ENCODE measurements around the gene ACTG1.

Gene ACTG1

DNA sequence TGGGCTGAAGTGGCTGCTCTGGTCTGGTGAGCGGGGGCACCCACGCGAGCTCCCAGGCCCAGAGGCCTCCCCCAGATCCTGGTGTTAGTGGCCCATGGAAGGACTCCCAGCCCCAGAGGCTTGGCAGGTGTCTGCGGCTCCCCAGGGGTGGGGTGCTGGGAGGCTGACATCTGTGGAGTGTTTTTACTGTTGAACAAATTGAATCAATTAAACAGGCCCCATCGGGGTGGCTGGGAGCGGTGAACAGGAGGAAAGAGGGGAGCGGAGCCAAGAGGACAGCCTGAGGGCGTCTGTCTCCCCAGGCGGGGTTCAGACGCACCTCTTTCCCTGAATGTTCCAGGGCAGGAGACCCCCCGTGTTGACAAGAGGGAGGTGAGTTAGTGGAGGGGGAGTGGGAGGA lies 29.9 kb downstream of the ACTG1 start:
- no peak for DNase-seq (ENCODE audit: low spot score)
- H3K27me3 Mint-ChIP-seq (ENCODE audit: low read depth): peaks cover 30% of the 10 kb centered on the region
- no peaks in the 10 kb centered on the region for H3K9me3 Mint-ChIP-seq
- H3K27ac Mint-ChIP-seq: no peak overlapping the region
- no peaks in the 10 kb centered on the region for H3K36me3 Mint-ChIP-seq (ENCODE audit: low read depth)
- peaks cover 8% of the 10 kb centered on the region for H3K4me1 Mint-ChIP-seq (ENCODE audit: low read depth)
- peak overlapping the region; percentile 51 for H3K4me3 Mint-ChIP-seq

DNA sequence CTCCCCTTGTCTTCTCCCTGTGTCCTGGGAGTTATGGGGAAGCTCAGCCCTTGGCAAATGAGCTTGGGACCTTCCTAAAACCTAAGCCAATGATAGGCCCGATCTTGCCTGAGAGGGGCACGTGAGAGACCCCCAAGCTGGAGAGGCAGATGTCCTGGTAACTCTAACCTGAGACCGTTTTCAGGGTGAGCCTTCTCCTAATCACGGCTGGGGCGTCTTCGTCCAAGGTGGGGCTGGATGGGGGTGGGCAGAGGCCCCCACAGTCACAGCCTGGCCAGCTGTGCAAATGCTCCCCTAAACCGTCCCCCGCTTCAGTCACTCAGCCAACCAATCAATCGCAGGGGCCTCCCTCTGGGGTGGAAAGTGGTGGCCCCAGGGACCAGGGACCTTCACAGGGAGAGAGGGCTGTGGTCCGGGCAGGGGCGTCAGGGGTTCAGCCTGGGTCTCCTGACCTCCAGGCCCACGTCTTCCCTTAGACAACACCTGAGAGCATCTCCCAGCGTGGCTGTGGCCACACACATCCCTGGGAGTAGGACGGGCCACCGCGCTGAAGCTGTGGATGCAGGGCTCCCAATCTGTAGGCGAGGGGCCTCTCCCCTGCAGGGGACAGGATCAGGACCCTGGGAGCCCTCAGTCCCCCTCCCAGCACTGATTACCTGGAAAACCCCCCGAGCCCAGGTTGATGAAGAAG lies 30.6 kb downstream of the ACTG1 start:
- H3K9me3 Mint-ChIP-seq: no peaks in the 10 kb centered on the region
- H3K27ac Mint-ChIP-seq: no peak overlapping the region
- DNase-seq (ENCODE audit: low spot score): no peak
- peaks cover 8% of the 10 kb centered on the region for H3K4me1 Mint-ChIP-seq (ENCODE audit: low read depth)
- peaks cover 30% of the 10 kb centered on the region for H3K27me3 Mint-ChIP-seq (ENCODE audit: low read depth)
- H3K36me3 Mint-ChIP-seq (ENCODE audit: low read depth): no peaks in the 10 kb centered on the region
- peak overlapping the region; percentile 64 for H3K4me3 Mint-ChIP-seq

DNA sequence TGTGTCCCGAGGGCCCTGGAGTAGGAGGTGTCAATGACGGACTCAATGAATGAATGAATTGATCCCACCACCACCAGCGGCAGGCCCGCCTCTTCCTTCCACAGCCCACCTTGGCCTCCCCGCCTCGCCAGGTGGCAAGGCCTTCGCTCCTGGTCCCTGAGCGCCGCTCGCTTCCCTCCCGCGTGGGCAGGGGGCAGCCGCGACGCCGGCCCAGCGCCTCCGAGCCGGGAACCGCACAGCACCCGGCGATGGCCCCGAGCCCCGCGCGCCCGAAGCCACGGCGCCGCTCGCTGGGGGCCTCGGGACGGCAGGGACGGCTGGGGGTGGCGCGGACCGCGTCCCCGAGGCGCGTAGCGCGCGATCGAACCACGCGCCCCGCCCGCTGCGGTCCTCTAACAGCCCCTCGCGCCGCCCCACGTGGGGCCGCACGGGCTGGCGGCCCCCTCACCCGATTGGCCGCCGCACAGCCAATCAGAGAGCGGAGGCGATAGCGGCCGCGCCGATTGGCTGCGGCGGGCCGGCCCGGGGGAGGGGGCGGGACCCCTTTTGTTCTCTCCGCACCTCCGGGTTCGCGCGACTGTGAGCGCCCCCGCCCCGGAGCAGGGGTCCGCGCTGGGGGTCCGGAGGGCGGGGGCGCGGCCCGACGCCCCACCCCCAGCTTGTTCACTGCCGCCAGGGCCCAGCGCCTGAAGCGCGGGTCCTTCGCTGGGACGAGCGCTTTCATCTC lies 31.4 kb downstream of the ACTG1 start:
- Mint-ChIP-seq H3K4me1 (ENCODE audit: low read depth) (peaks cover 6% of the 10 kb centered on the region), H3K27me3 (ENCODE audit: low read depth) (peaks cover 30% of the 10 kb centered on the region), H3K4me3 (peak overlapping the region; percentile 64), H3K27ac (no peak overlapping the region), H3K9me3 (no peaks in the 10 kb centered on the region), H3K36me3 (ENCODE audit: low read depth) (no peaks in the 10 kb centered on the region)
- DNase-seq (ENCODE audit: low spot score): peak; percentile 57

DNA sequence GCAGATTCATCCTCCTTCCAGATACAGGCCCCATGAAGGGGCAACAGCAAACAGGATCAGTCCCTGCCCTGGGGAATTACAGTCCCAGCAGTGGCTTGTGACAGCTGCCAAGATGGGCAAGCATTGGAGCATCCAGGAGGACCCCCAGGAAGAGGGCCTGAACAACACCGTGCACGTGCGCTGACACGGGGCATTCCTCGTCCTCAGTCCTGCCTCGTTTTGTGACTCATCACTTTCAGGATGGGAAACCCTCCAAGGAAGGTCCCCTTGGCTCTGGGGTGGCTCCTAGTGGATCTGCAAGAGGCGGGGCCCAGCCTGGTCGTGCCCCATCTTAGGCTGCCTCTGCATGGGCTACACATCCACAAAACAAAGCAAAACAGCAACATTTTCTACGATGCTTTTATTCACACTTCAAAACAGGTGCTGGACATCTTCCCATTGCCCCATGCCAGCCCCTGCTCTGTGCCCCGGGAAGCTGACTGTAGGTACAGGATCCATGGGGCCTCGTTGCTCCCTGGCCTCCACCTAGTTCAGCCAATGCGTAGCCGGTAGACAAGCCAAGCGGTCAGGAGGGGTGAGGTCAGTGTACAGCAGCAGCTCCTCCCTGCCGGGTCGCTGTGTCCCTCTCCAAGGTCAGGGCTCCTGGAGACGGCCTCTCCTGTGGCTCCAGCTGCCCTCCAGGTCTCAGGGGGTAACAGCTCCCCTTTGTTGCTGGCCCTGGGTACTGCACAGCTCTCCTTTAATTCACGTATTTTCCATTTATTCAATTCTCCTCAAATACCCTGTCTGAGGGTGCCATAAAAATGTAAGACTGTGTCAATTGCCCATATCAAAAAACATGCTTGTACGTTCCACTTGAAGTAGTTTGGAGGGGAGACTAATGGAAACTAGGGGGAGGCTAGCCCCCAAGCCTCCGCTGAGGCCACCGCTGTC lies 32.2 kb downstream of the ACTG1 start:
- H3K4me1 Mint-ChIP-seq (ENCODE audit: low read depth): peaks cover 2% of the 10 kb centered on the region
- no peaks in the 10 kb centered on the region for H3K36me3 Mint-ChIP-seq (ENCODE audit: low read depth)
- H3K27me3 Mint-ChIP-seq (ENCODE audit: low read depth): peaks cover 30% of the 10 kb centered on the region
- no peak for DNase-seq (ENCODE audit: low spot score)
- no peak overlapping the region for H3K27ac Mint-ChIP-seq
- no peaks in the 10 kb centered on the region for H3K9me3 Mint-ChIP-seq
- H3K4me3 Mint-ChIP-seq: no peak overlapping the region

DNA sequence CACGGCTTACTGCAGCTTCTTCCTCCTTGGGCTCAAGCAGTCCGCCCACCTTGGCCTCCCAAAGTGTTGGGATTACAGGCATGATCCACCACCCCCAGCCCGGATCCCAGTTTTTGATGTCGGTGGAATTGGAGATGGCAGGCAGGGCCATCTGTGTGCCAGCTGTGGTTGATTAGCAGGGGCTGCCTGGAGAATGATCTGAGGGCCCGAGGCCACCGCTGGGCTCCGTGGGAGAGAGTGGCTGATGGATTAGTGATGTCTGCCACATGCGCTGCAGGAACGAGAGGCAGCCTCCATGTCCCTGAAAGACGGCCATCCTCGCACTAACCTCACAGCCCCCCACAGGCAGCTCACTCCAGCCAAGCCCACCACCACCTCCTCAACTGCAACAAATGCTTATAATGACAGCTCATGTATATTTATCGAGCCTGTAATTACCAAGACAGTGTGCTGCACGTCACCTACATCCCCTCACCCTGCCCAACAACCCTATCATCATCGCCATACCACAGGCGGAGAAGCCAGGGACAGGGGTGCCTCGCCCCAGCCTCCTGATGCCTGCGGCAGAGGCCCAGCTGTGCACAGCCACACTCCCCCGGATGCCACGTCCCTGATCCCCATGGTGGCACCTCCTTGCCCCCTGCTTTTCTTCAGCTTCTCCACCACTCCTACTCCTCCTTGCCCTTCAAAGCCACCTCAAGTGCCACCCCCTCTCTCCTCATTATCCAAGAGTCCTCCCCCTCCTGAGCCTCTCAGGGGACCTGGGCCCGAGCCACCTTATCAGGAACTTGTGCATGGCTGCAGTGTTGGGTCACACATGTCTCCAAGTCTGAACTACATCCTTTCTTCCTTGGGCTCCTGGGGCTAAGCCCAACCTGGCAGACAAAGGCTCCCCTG lies 33.2 kb downstream of the ACTG1 start:
- H3K9me3 Mint-ChIP-seq: no peaks in the 10 kb centered on the region
- no peak for DNase-seq (ENCODE audit: low spot score)
- H3K36me3 Mint-ChIP-seq (ENCODE audit: low read depth): no peaks in the 10 kb centered on the region
- no peak overlapping the region for H3K27ac Mint-ChIP-seq
- H3K4me1 Mint-ChIP-seq (ENCODE audit: low read depth): peaks cover 2% of the 10 kb centered on the region
- H3K4me3 Mint-ChIP-seq: no peak overlapping the region
- H3K27me3 Mint-ChIP-seq (ENCODE audit: low read depth): peaks cover 30% of the 10 kb centered on the region

DNA sequence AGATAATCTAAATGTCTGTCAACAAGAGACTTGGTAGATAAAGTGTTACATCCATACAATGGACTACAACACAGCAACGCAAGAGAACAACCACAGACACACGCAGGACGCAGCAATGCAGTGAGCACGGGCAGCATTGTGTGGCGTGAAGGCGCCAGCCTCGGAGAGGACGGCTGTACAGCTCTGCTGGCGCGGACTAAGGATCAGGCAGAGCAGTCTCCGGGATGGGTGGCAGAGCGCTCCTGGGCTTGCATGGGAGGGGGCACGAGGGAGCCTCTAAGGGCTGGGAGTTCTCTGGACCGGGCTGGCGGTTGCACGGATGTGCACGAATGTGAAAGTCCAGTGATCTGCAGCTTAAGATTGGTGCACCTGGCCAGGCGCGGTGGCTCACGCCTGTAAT lies 34.5 kb downstream of the ACTG1 start:
- peaks cover 2% of the 10 kb centered on the region for H3K4me1 Mint-ChIP-seq (ENCODE audit: low read depth)
- H3K9me3 Mint-ChIP-seq: no peaks in the 10 kb centered on the region
- no peaks in the 10 kb centered on the region for H3K36me3 Mint-ChIP-seq (ENCODE audit: low read depth)
- peaks cover 30% of the 10 kb centered on the region for H3K27me3 Mint-ChIP-seq (ENCODE audit: low read depth)
- no peak for DNase-seq (ENCODE audit: low spot score)
- H3K4me3 Mint-ChIP-seq: no peak overlapping the region
- H3K27ac Mint-ChIP-seq: no peak overlapping the region

DNA sequence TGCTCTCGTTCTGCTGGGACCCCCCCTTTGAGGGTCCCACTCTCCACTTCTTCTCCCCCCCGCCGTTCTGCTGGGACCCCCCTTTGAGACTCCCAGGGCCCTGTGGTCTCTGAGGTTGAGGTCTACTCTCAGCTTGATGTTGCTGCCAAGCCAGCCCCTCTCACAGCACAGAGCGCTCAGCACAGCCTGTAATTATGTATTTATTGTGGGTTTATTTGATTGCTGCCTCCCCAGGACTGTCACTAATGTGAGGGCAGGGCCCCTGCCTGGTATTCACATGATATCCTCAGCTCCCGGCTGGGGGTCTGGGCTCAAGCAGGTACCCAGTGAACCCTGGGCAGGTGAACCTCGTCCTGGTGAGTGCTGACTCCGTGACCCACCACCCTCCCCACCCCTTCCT lies 35.4 kb downstream of the ACTG1 start:
- no peaks in the 10 kb centered on the region for H3K36me3 Mint-ChIP-seq (ENCODE audit: low read depth)
- H3K4me3 Mint-ChIP-seq: no peak overlapping the region
- no peak overlapping the region for H3K27ac Mint-ChIP-seq
- no peaks in the 10 kb centered on the region for H3K4me1 Mint-ChIP-seq (ENCODE audit: low read depth)
- H3K27me3 Mint-ChIP-seq (ENCODE audit: low read depth): peaks cover 20% of the 10 kb centered on the region
- DNase-seq (ENCODE audit: low spot score): no peak
- no peaks in the 10 kb centered on the region for H3K9me3 Mint-ChIP-seq

DNA sequence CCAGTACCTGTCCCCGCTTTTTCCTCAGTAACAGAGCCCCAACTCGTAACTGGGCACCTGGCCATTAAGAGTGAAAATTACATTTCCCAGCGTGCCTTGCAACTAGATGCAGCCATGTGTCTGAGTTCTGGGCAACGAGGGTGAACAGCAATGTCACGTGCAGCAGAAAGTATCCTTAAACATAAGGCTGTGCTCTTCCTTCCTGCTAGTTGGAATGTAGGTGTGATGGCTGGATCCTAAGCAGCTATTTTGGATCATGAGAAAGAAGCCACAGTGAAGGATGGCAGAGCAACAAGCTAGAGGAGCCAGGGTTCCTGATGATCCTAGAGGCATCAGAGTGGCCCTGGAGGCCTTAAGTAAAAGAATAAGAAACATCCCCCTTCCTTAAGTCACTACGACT lies 36.0 kb downstream of the ACTG1 start:
- DNase-seq (ENCODE audit: low spot score): no peak
- Mint-ChIP-seq H3K27me3 (ENCODE audit: low read depth) (peaks cover 15% of the 10 kb centered on the region), H3K36me3 (ENCODE audit: low read depth) (no peaks in the 10 kb centered on the region), H3K4me3 (no peak overlapping the region), H3K4me1 (ENCODE audit: low read depth) (no peaks in the 10 kb centered on the region), H3K9me3 (no peaks in the 10 kb centered on the region), H3K27ac (no peak overlapping the region)

DNA sequence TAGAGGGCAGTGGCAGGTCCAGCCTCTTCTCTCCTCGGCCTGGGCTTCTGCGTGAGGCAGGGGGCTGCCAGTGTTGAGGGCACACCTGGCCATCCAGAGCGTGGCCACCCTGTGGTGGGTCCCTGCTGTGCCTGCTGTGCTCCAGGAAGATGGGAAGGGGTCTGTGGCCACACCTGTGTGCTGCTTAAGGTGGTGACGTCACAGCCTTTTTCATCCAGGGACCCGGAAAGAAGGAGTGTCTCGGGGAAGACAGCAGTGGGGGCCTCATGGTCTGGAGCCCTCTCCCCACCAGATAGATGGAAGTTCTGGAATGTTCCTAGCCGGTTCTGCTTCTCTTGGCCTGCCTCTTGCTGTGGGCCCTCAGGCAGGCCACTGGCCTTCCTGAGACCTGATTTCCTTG lies 36.5 kb downstream of the ACTG1 start:
- no peak for DNase-seq (ENCODE audit: low spot score)
- no peaks in the 10 kb centered on the region for H3K4me1 Mint-ChIP-seq (ENCODE audit: low read depth)
- H3K27ac Mint-ChIP-seq: no peak overlapping the region
- no peaks in the 10 kb centered on the region for H3K9me3 Mint-ChIP-seq
- H3K4me3 Mint-ChIP-seq: no peak overlapping the region
- H3K36me3 Mint-ChIP-seq (ENCODE audit: low read depth): no peaks in the 10 kb centered on the region
- peaks cover 14% of the 10 kb centered on the region for H3K27me3 Mint-ChIP-seq (ENCODE audit: low read depth)

DNA sequence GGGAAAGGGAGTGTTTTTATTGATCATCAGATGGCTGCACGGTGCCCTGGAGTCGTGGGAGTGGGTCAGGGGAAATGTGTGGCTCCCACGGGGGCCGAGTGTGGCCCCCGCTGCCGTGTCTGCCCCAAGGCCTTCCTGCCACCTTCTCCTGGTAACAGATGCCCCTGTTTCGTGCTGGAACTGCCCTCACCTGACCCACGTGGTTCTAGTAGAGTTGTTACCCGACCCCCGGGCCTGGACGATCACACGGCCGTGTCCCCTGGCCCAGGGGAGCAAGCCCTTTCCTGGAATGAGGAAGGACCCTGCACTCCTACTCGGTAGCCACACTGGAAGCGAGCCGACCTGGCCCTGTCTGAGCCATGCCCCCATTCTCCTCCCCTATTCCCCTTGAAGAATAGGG lies 37.6 kb downstream of the ACTG1 start:
- H3K27me3 Mint-ChIP-seq (ENCODE audit: low read depth): peaks cover 6% of the 10 kb centered on the region
- H3K4me3 Mint-ChIP-seq: no peak overlapping the region
- no peaks in the 10 kb centered on the region for H3K4me1 Mint-ChIP-seq (ENCODE audit: low read depth)
- no peak for DNase-seq (ENCODE audit: low spot score)
- no peak overlapping the region for H3K27ac Mint-ChIP-seq
- H3K36me3 Mint-ChIP-seq (ENCODE audit: low read depth): no peaks in the 10 kb centered on the region
- H3K9me3 Mint-ChIP-seq: no peaks in the 10 kb centered on the region

DNA sequence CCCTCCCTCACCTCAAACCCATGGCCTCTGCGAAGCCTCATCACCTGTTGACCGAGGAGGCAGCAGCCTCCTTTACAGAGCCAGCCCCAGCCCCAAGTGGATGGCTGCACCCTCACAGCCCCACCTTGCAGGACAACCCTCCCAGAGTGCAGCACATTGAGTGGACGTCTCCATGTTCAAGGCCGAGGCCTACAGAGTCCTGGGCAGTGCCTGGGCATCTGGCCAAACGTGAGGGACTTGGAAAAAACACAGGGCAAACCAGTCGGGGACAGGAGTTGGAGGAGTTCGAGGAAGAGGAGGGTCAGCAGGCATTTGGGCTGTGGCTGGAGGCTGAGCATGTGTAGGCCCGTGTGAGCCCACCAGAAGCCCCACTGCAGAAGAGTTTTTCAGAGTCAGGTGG lies 39.6 kb downstream of the ACTG1 start:
- H3K9me3 Mint-ChIP-seq: no peaks in the 10 kb centered on the region
- H3K4me3 Mint-ChIP-seq: no peak overlapping the region
- H3K36me3 Mint-ChIP-seq (ENCODE audit: low read depth): no peaks in the 10 kb centered on the region
- no peaks in the 10 kb centered on the region for H3K27me3 Mint-ChIP-seq (ENCODE audit: low read depth)
- no peaks in the 10 kb centered on the region for H3K4me1 Mint-ChIP-seq (ENCODE audit: low read depth)
- DNase-seq (ENCODE audit: low spot score): no peak
- no peak overlapping the region for H3K27ac Mint-ChIP-seq

DNA sequence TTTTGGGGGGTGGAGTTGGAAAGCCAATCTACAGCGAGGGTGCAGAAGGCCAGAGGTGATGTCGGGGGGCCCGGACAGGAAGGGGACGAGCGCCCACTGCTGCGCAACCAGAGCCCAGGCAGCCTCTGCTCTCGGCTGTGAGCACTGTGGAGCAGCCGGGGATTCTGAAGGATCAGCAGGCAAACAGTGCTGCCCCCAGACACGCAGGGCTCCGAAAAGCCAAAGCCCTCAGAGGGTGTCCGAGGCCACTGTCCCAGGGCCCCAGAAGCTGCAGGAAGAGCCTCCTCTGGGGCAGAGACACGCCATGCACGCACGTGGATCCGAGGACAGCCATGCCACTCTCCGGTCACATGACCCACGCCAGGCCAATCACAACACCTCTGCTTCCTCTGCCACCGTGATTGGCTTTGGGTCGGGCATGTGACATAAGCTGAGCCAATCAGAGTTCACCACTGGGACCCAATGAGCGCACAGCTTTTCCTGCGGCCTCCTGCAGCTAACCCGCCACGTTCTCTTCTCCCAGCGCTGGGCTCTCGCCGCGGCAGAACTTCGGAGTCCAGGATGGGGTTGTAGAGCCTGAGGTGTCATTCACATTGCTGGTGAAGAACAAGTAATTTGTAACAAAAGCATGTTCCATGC lies 40.7 kb downstream of the ACTG1 start:
- Mint-ChIP-seq H3K27me3 (ENCODE audit: low read depth) (no peaks in the 10 kb centered on the region), H3K9me3 (no peaks in the 10 kb centered on the region), H3K4me1 (ENCODE audit: low read depth) (no peaks in the 10 kb centered on the region), H3K36me3 (ENCODE audit: low read depth) (no peaks in the 10 kb centered on the region), H3K4me3 (no peak overlapping the region), H3K27ac (no peak overlapping the region)
- no peak for DNase-seq (ENCODE audit: low spot score)
